ENCODE measurements around the gene ARHGAP1.

The ARHGAP1 gene

GRCh38 chr11:46725338-46726205 lies 25.2 kb upstream of the ARHGAP1 start:
- TF ChIP-seq REST (IDR thresholded peaks at IDR 0.05; ENCODE audit: low read depth), result no peak
- no peak for TF ChIP-seq TAF1 (IDR thresholded peaks at IDR 0.05; ENCODE audit: low read depth)
- no peak for TF ChIP-seq CREB1 (IDR thresholded peaks at IDR 0.05; ENCODE audit: low read depth)
- TF ChIP-seq TCF12 (IDR thresholded peaks at IDR 0.05; ENCODE audit: low read depth), result no peak
- no peak for TF ChIP-seq CEBPB (IDR thresholded peaks at IDR 0.05)
- no peak for TF ChIP-seq FOXM1 (IDR thresholded peaks at IDR 0.05; ENCODE audit: borderline replicate concordance, low read depth)
- TF ChIP-seq USF1 (IDR thresholded peaks at IDR 0.05), result no peak
- TF ChIP-seq NFIC (IDR thresholded peaks at IDR 0.05), result no peak
- TF ChIP-seq TEAD4 (IDR thresholded peaks at IDR 0.05), result no peak
- no peak for TF ChIP-seq EGR1 (IDR thresholded peaks at IDR 0.05)
- TF ChIP-seq ZBTB7A (IDR thresholded peaks at IDR 0.05; ENCODE audit: low read depth), result no peak
- no peak for TF ChIP-seq EP300 (IDR thresholded peaks at IDR 0.05; ENCODE audit: borderline replicate concordance)

- TF ChIP-seq EGR1 (IDR thresholded peaks at IDR 0.05) (no peak), CREB1 (IDR thresholded peaks at IDR 0.05; ENCODE audit: low read depth) (no peak), FOXM1 (IDR thresholded peaks at IDR 0.05; ENCODE audit: borderline replicate concordance, low read depth) (no peak), EP300 (IDR thresholded peaks at IDR 0.05; ENCODE audit: borderline replicate concordance) (no peak), YY1 (IDR thresholded peaks at IDR 0.05; ENCODE audit: low read depth) (no peak), USF1 (IDR thresholded peaks at IDR 0.05) (no peak), MAX (IDR thresholded peaks at IDR 0.05) (no peak), NFIC (IDR thresholded peaks at IDR 0.05) (no peak), ZBTB7A (IDR thresholded peaks at IDR 0.05; ENCODE audit: low read depth) (no peak), RAD21 (IDR thresholded peaks at IDR 0.05; ENCODE audit: low read depth) (no peak), TEAD4 (IDR thresholded peaks at IDR 0.05) (no peak), TCF12 (IDR thresholded peaks at IDR 0.05; ENCODE audit: low read depth) (no peak)
Measured at GRCh38 chr11:46724088-46724487, 23.7 kb upstream of the ARHGAP1 start.

- TF ChIP-seq CREB1 (IDR thresholded peaks at IDR 0.05; ENCODE audit: low read depth) (no peak), TAF1 (IDR thresholded peaks at IDR 0.05; ENCODE audit: low read depth) (no peak), REST (IDR thresholded peaks at IDR 0.05; ENCODE audit: low read depth) (no peak), NFIC (IDR thresholded peaks at IDR 0.05) (no peak), MAX (IDR thresholded peaks at IDR 0.05) (no peak), TEAD4 (IDR thresholded peaks at IDR 0.05) (no peak), ZBTB7A (IDR thresholded peaks at IDR 0.05; ENCODE audit: low read depth) (no peak), FOXM1 (IDR thresholded peaks at IDR 0.05; ENCODE audit: borderline replicate concordance, low read depth) (no peak), USF1 (IDR thresholded peaks at IDR 0.05) (no peak), TCF12 (IDR thresholded peaks at IDR 0.05; ENCODE audit: low read depth) (no peak), RAD21 (IDR thresholded peaks at IDR 0.05; ENCODE audit: low read depth) (no peak), YY1 (IDR thresholded peaks at IDR 0.05; ENCODE audit: low read depth) (no peak), CEBPB (IDR thresholded peaks at IDR 0.05) (no peak), EGR1 (IDR thresholded peaks at IDR 0.05) (no peak), EP300 (IDR thresholded peaks at IDR 0.05; ENCODE audit: borderline replicate concordance) (no peak)
Measured at GRCh38 chr11:46723359-46723680, 22.9 kb upstream of the ARHGAP1 start.

GRCh38 chr11:46722566-46723358 lies 22.3 kb upstream of the ARHGAP1 start:
- TF ChIP-seq MAX (IDR thresholded peaks at IDR 0.05), result no peak
- TF ChIP-seq YY1 (IDR thresholded peaks at IDR 0.05; ENCODE audit: low read depth), result no peak
- TF ChIP-seq ZBTB7A (IDR thresholded peaks at IDR 0.05; ENCODE audit: low read depth), result no peak
- no peak for TF ChIP-seq TAF1 (IDR thresholded peaks at IDR 0.05; ENCODE audit: low read depth)
- no peak for TF ChIP-seq USF1 (IDR thresholded peaks at IDR 0.05)
- TF ChIP-seq TCF12 (IDR thresholded peaks at IDR 0.05; ENCODE audit: low read depth), result no peak
- TF ChIP-seq REST (IDR thresholded peaks at IDR 0.05; ENCODE audit: low read depth), result no peak
- TF ChIP-seq CREB1 (IDR thresholded peaks at IDR 0.05; ENCODE audit: low read depth), result no peak
- no peak for TF ChIP-seq EGR1 (IDR thresholded peaks at IDR 0.05)
- no peak for TF ChIP-seq TEAD4 (IDR thresholded peaks at IDR 0.05)
- TF ChIP-seq RAD21 (IDR thresholded peaks at IDR 0.05; ENCODE audit: low read depth), result no peak
- TF ChIP-seq FOXM1 (IDR thresholded peaks at IDR 0.05; ENCODE audit: borderline replicate concordance, low read depth), result no peak
- TF ChIP-seq EP300 (IDR thresholded peaks at IDR 0.05; ENCODE audit: borderline replicate concordance), result no peak
- TF ChIP-seq CEBPB (IDR thresholded peaks at IDR 0.05), result no peak
